RWPE2 (cell line): ENCODE measurements around the gene IFNL2.

ENCODE experiments used
- ATAC-seq: fragments of 200-7000 bp; cut with Tn5 transposase; 3 replicates; pipeline ENCODE4 v1.9.1; 2021; ENCODE audit warnings: low read depth
- DNase-seq: peaks from one replicate; pipeline ENCODE4 v3.0.0-alpha.2; 2020; ENCODE audit warnings: low spot score
- H3K27ac ChIP-seq: fragments of 450-650 bp; 2 replicates; pipeline ENCODE4 v1.5.1; 2017; ENCODE audit warnings: mild to moderate bottlenecking; ENCODE audit not compliant: poor library complexity, severe bottlenecking
- H3K27me3 ChIP-seq: fragments of 250-450 bp; sonication (Bioruptor Pico); 2 replicates; pipeline ENCODE4 v1.5.1; 2021; ENCODE audit warnings: mild to moderate bottlenecking, moderate library complexity; ENCODE audit not compliant: insufficient read depth, poor library complexity, severe bottlenecking
- H3K36me3 ChIP-seq: fragments of 250-450 bp; sonication (Bioruptor Pico); 2 replicates; pipeline ENCODE4 v1.5.1; 2020; ENCODE audit warnings: low read depth, mild to moderate bottlenecking, moderate library complexity
- H3K4me1 ChIP-seq: fragments of 250-450 bp; sonication (Bioruptor Pico); 2 replicates; pipeline ENCODE4 v1.5.1; 2021; ENCODE audit warnings: mild to moderate bottlenecking, moderate library complexity; ENCODE audit not compliant: insufficient read depth, poor library complexity, severe bottlenecking
- H3K4me3 ChIP-seq: fragments of 250-450 bp; sonication (Bioruptor Pico); 2 replicates; pipeline ENCODE4 v1.5.1; 2021; ENCODE audit warnings: mild to moderate bottlenecking, moderate library complexity; ENCODE audit not compliant: severe bottlenecking
- H3K9me3 ChIP-seq: fragments of 250-450 bp; sonication (Bioruptor Pico); 2 replicates; pipeline ENCODE4 v1.5.1; 2021; ENCODE audit warnings: mild to moderate bottlenecking, moderate library complexity; ENCODE audit not compliant: severe bottlenecking
- CTCF ChIP-seq: fragments of 450-650 bp; IDR thresholded peaks from one replicate; pipeline ENCODE4 v1.5.1; 2017; ENCODE audit warnings: mild to moderate bottlenecking, moderate library complexity; ENCODE audit not compliant: poor library complexity, severe bottlenecking

Gene IFNL2

DNA sequence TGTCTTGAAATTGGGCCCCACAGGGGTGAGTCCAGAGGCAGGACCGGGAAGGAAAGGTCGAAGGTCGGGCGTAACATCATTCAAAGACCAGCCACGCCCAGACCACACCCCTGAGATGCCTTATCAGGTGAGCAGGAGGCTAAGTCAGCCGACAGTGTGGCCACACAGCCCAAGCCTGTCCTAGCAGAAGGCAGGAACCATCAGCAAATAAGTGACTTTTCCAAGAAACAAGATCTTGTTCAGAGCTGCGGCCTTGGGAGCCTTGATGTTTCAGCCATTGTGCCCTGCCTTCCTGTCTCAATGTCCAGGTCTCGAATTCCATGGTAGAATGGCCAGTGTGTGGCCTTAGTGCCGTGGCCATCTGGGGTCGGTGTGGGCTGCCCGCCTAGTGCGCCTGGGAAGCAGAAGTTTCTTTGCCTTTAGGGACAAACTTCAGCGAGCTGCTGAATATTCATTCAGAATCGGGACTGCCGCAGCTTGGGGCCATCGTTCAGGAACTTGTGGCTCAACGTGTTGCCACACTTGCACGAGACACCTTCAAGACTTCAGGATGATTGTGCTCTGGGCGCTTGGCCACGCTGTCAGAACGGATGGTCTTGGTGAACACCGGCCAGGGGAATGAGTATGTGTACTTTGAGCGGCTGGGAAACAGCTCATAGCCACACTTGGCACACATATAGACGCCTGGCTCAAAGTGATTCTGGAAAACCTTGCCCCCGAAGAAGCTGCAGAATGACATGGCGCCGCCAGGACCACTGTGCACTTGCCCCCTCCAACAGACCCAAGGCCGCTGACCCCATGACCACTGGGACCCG lies 13.5 kb upstream of the IFNL2 start:
- TF ChIP-seq CTCF: no peak
- no peaks in the 10 kb centered on the region for H3K4me1 ChIP-seq
- DNase-seq (no peak), ATAC-seq (no peak)
- H3K36me3 ChIP-seq: no peaks in the 10 kb centered on the region
- no peak overlapping the region for H3K27ac ChIP-seq
- H3K4me3 ChIP-seq: no peak overlapping the region
- H3K9me3 ChIP-seq: no peaks in the 10 kb centered on the region
- peaks cover 7% of the 10 kb centered on the region for H3K27me3 ChIP-seq

DNA sequence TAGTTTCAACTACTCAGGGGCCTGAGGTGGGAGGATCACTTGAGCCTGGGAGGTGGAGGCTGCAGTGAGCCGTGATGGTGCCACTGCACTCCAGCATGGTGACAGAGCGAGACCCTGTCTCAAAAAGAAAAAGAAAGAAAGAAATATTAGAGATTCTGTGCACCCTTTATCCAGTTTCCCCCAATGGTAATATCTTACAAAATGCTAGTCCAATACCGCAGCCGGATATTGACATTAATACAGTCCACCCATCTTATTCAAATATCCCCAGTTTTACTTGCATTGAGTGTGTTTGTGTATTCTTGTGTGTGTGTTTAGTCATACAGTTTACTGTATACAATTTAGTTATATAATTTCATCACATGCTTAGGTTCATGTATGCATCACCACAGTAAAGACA lies 11.0 kb upstream of the IFNL2 start:
- peaks cover 8% of the 10 kb centered on the region for H3K27me3 ChIP-seq
- H3K36me3 ChIP-seq: no peaks in the 10 kb centered on the region
- no peak for TF ChIP-seq CTCF
- no peak overlapping the region for H3K27ac ChIP-seq
- no peaks in the 10 kb centered on the region for H3K4me1 ChIP-seq
- H3K9me3 ChIP-seq: no peaks in the 10 kb centered on the region
- DNase-seq: no peak
- H3K4me3 ChIP-seq: no peak overlapping the region
- no peak for ATAC-seq

DNA sequence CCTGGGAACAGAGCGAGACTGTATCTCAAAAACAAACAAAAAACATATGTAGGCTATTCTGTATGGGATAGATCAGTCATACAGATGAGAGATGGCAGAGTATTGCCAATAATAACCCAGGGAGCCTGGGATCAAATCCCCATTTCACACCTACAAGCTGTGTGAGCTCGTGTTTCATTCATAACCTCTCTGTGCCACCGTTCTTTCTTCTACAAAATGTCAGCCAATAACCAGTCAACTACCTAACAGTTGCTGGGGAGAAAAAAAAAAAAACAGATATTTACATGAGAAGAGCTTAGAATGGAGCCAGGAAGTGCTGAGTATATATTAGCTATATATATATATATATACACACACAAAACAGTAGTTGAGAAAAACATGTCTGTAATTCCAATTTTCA lies 6.5 kb upstream of the IFNL2 start:
- H3K36me3 ChIP-seq: no peaks in the 10 kb centered on the region
- no peak for TF ChIP-seq CTCF
- ATAC-seq: no peak
- no peaks in the 10 kb centered on the region for H3K9me3 ChIP-seq
- H3K4me1 ChIP-seq: no peaks in the 10 kb centered on the region
- H3K4me3 ChIP-seq: no peak overlapping the region
- H3K27me3 ChIP-seq: peaks cover 37% of the 10 kb centered on the region
- no peak overlapping the region for H3K27ac ChIP-seq
- DNase-seq: no peak

DNA sequence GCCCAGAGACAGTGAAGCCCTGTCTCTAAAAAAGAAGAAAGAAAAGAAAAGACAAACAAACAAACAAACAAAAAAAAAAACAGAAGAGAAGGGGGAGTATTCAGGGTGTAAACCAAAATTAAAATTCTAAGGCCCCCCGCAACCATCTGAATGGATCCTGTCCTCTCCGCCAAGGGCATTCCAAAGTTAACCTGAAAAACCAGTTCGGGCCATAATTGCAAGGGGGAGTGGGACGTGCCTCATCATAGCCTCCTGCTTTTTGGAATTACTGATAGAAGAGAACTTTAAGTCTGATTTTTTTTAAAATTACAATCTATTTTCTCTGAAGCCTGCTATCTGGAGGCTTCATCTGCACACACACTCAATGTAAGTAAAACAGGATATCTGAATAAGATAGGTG lies 5.7 kb upstream of the IFNL2 start:
- Histone ChIP-seq H3K27ac (no peak overlapping the region), H3K9me3 (no peaks in the 10 kb centered on the region), H3K4me3 (no peak overlapping the region), H3K27me3 (peaks cover 37% of the 10 kb centered on the region), H3K4me1 (no peaks in the 10 kb centered on the region), H3K36me3 (no peaks in the 10 kb centered on the region)
- no peak for ATAC-seq
- no peak for DNase-seq
- TF ChIP-seq CTCF: no peak

GRCh38 chr19:39263912-39264305 lies 4.3 kb upstream of the IFNL2 start:
- Histone ChIP-seq H3K4me3 (no peak overlapping the region), H3K4me1 (no peaks in the 10 kb centered on the region), H3K36me3 (no peaks in the 10 kb centered on the region), H3K27ac (no peak overlapping the region), H3K9me3 (no peaks in the 10 kb centered on the region), H3K27me3 (peaks cover 37% of the 10 kb centered on the region)
- ATAC-seq (no peak), DNase-seq (no peak)
- TF ChIP-seq CTCF: no peak
